Spleen (tissue), 11 donors: ENCODE results near the gene TRIM29. TPM values are rescaled to one million over a fixed set of nuclear protein-coding genes. Genes with fewer than 3 reads are reported as not detected.
"Not testable (repeated sequence)": the region's sequence is repeated elsewhere in the genome, so short reads cannot be mapped to it uniquely, and the experiment has no call there.

Experiments
- DNase-seq: peaks from one replicate; pipeline ENCODE4 v3.0.0-alpha.2; 2020
- H3K27ac ChIP-seq, 8 donors: fragments of 200-600 bp; sonication (generic) in 7 of 8; 1 replicate in 4 of 8; 2 replicates in 4 of 8; pipeline versions ENCODE4 v1.5.0 to v1.8.0; 2016 to 2021; ENCODE audit warnings: inconsistent platforms in 4 of 8, mild to moderate bottlenecking in 4 of 8, moderate library complexity in 1 of 8
- H3K27me3 ChIP-seq, 7 donors: fragments of 200-600 bp; sonication (generic) in 6 of 7; replicated peaks in 1 of 7; 1 replicate in 4 of 7; 2 replicates in 3 of 7; pipeline versions ENCODE4 v1.5.0 to v1.8.0; 2016 to 2021; ENCODE audit warnings: inconsistent platforms in 3 of 7, mild to moderate bottlenecking in 1 of 7
- H3K36me3 ChIP-seq, 6 donors: fragments of 200-600 bp; sonication (generic) in 5 of 6; 1 replicate in 4 of 6; 2 replicates in 2 of 6; pipeline versions ENCODE4 v1.5.0 to v1.8.0; 2016 to 2021; ENCODE audit warnings: inconsistent platforms in 2 of 6
- H3K4me1 ChIP-seq, 6 donors: fragments of 200-600 bp; sonication (generic) in 5 of 6; 1 replicate in 3 of 6; 2 replicates in 3 of 6; pipeline versions ENCODE4 v1.5.0 to v1.8.0; 2016 to 2021; ENCODE audit warnings: inconsistent platforms in 3 of 6
- H3K4me3 ChIP-seq, 8 donors: fragments of 200-600 bp; sonication (generic) in 7 of 8; 1 replicate in 4 of 8; 2 replicates in 4 of 8; pipeline versions ENCODE4 v1.5.0 to v1.8.0; 2016 to 2021; ENCODE audit warnings: inconsistent platforms in 4 of 8, mild to moderate bottlenecking in 4 of 8, moderate library complexity in 2 of 8
- H3K9me3 ChIP-seq, 8 donors: fragments of 200-600 bp; sonication (generic) in 7 of 8; 1 replicate in 4 of 8; 2 replicates in 4 of 8; pipeline versions ENCODE4 v1.5.0 to v1.8.0; 2016 to 2021; ENCODE audit warnings: inconsistent platforms in 4 of 8
- CTCF ChIP-seq, 11 experiments: fragments of 200-600 bp in 7 of 11; fragments of 450-650 bp in 4 of 11; sonication (generic) in 4 of 11; IDR thresholded peaks in 8 of 11; conservative IDR thresholded peaks in 3 of 11; 1 replicate in 7 of 11; 2 replicates in 4 of 11; pipeline versions ENCODE4 v1.4.0 to v1.8.0; 2016 to 2021; ENCODE audit warnings: antibody characterized with exemption in 11 of 11, inconsistent platforms in 4 of 11, mild to moderate bottlenecking in 1 of 11
- POLR2A ChIP-seq, 3 donors: fragments of 450-650 bp; IDR thresholded peaks; one replicate each; pipeline ENCODE4 v1.5.1; 2017; ENCODE audit warnings: antibody characterized with exemption in 3 of 3, mild to moderate bottlenecking in 1 of 3
- POLR2AphosphoS5 ChIP-seq, 3 donors: sonication (generic); formaldehyde crosslinking; IDR thresholded peaks; one replicate each; pipeline ENCODE4 v1.5.1; 2017; ENCODE audit warnings: antibody characterized with exemption in 3 of 3
- WGBS, 5 donors: extraction: QIAGEN DNeasy Blood & Tissue Kit in 3 of 5; methylation state at CpG; one replicate each; pipeline versions ENCODE4 v1.1.5 to v1.1.7; 2013 to 2018; 5-methylcytosine and 5-hydroxymethylcytosine counted together
- intact Hi-C: fragments of 100-400 bp; cut with DNase I; formaldehyde crosslinking; loops from one replicate; pipeline ENCODE4 v1.15.0; 2023; ENCODE audit warnings: low total_unique reads
- polyA plus RNA-seq, 3 donors: library from polyadenylated mRNA; stranded (reverse); fragments of 200-250 nt; gene quantifications; one replicate each; pipeline ENCODE4 v1.2.1, GENCODE V29; 2013
- total RNA-seq, 7 donors: library from RNA; depleted of rRNA in 3 of 7; stranded (reverse); fragments of >200 nt in 3 of 7; fragmentation: NEBNext Ultra II Directional in 4 of 7; extraction: Animal tissue kit (Norgen Biotek cat#: 25700) in 4 of 7; gene quantifications; one replicate each; pipeline versions ENCODE4 v1.1.0 to v1.2.1, GENCODE V29; 2016 to 2021
- donor health status: healthy with polysubstance abuse.
- donor health status: DM: no; HTN: no; CAD: no; lungs with moderate emphysema.
- donor health status: DM: no; HTN: no; CAD: no.
- donor health status: Bipolar disorder and iron deficiency.
- donor health status: healthy.
- donor health status: DM: no; HTN: no; CAD: no.
- donor health status: DM: yes; HTN: yes; CAD: no.

TRIM29 gene
- total and polyA plus RNA-seq, 10 donors: 0.03 to 2.0 (median 0.72) TPM; not detected in 4

DNA sequence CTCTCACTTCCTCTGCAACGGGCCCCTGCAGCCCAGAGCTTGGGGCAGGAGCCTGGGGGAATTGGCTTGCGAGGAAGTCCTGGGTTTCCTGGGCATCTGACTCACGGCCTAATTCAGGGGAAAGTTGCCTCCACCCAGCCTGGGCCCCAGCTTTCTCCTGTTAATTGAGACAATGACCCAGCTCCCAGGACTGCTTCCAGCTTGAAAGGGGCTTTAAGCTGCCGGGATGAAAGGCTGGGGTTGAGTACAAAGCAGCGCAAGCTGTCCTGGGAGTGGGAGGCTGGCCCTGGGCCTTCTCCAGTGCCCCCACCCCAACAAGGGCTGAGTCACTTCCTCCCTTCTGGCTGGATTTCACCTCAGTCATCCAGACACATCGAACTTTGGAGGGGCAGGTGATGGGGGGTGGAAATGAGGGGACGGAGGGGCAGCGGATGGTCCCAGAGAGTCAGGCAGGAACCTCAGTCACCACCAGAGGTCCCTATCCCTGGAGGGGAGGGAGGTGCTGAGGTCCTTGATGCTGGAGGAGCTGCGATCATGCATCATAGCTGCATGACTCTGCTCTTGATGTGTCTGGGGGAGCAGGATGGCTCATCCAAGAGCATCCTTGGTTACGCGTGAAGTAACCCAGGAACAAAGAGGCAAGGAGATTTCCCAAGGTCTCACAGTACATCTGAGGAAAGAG is 42.8 kb upstream of the TRIM29 start:
- Histone ChIP-seq H3K4me3 (no peak overlapping the region), H3K36me3 (no peaks in the 10 kb centered on the region), H3K4me1 (peaks cover 0 to 51% (median 14%) of the 10 kb centered on the region in 6 donors), H3K9me3 (no peaks in the 10 kb centered on the region), H3K27me3 (peaks cover 0 to 5% (median 0%) of the 10 kb centered on the region in 7 donors), H3K27ac (peak overlapping the region in 4 of 8 donors; percentile 4 to 50 (median 32))
- TF ChIP-seq POLR2A (IDR thresholded peaks at IDR 0.05): no peak
- TF ChIP-seq POLR2AphosphoS5 (IDR thresholded peaks at IDR 0.05): no peak
- no peak for TF ChIP-seq CTCF (IDR thresholded peaks at IDR 0.05 in 8 of 11, conservative IDR thresholded peaks at IDR 0.05 in 3 of 11)
- 53 to 76% (median 58%) methylated on average over 6 to 11 of the region's 11 CpGs for WGBS, 5 donors
- intact Hi-C loops: no loop called here
- DNase-seq: peak; percentile 52

- Histone ChIP-seq H3K27ac (peak overlapping the region in 3 of 8 donors; percentile 4 to 50 (median 36)), H3K4me1 (peaks cover 0 to 45% (median 11%) of the 10 kb centered on the region in 6 donors), H3K27me3 (peaks cover 0 to 11% (median 0%) of the 10 kb centered on the region in 7 donors)
- intact Hi-C loops, H3K4me3 ChIP-seq, DNase-seq, H3K9me3 ChIP-seq, H3K36me3 ChIP-seq: not testable (repeated sequence)
- 91 to 97% (median 96%) methylated on average over 6 of the region's 6 CpGs for WGBS, 5 donors
These were observed 42.1 kb upstream of the TRIM29 start for GRCh38 chr11:120180063-120180462.

GRCh38 chr11:120179057-120179672 is 41.3 kb upstream of the TRIM29 start:
- WGBS, 5 donors: 72 to 94% (median 83%) methylated on average over 10 of the region's 10 CpGs
- H3K4me1 ChIP-seq: peaks cover 0 to 36% (median 7%) of the 10 kb centered on the region in 6 donors
- H3K27ac ChIP-seq: no peak overlapping the region
- no peak overlapping the region for H3K4me3 ChIP-seq
- intact Hi-C loops: no loop called here
- no peaks in the 10 kb centered on the region for H3K36me3 ChIP-seq
- no peaks in the 10 kb centered on the region for H3K9me3 ChIP-seq
- DNase-seq: peak; percentile 53
- TF ChIP-seq POLR2A (IDR thresholded peaks at IDR 0.05) (no peak), POLR2AphosphoS5 (IDR thresholded peaks at IDR 0.05) (no peak), CTCF (IDR thresholded peaks at IDR 0.05 in 8 of 11, conservative IDR thresholded peaks at IDR 0.05 in 3 of 11) (no peak)
- H3K27me3 ChIP-seq: peaks cover 0 to 13% (median 0%) of the 10 kb centered on the region in 7 donors

DNA sequence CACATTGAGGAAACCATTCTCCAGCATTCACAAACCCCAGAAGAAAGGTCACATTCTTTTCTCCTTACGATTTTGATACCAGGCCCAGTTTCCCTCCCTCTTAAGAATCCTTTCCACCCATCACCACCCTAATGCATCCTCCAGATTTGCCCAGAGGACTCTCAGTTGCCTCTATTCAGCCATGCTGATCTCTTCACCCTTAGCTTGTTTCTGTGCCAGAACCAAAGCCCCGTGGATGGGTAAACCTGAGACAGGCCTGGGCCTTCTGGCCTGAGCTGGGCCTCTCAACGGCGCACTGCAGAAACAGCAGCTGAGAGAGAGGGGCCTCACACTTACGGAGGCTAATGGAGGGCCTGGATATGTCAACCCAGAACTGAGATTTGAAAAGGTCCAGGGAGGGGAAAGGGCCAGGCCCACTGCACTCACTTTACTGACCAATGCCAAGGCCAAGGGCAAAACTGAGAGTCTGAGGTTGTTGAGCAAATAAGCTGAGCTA is 40.7 kb upstream of the TRIM29 start:
- Histone ChIP-seq H3K27me3 (peaks cover 0 to 13% (median 0%) of the 10 kb centered on the region in 7 donors), H3K27ac (no peak overlapping the region), H3K4me1 (peaks cover 0 to 34% (median 5%) of the 10 kb centered on the region in 6 donors), H3K4me3 (no peak overlapping the region), H3K9me3 (no peaks in the 10 kb centered on the region), H3K36me3 (no peaks in the 10 kb centered on the region)
- TF ChIP-seq POLR2AphosphoS5 (IDR thresholded peaks at IDR 0.05) (no peak), POLR2A (IDR thresholded peaks at IDR 0.05) (no peak), CTCF (IDR thresholded peaks at IDR 0.05 in 8 of 11, conservative IDR thresholded peaks at IDR 0.05 in 3 of 11) (no peak)
- WGBS, 5 donors: 83 to 89% (median 85%) methylated on average over 5 of the region's 5 CpGs
- DNase-seq: peak; percentile 37
- intact Hi-C loops: no loop called here
